GM19463 (cell line): ENCODE results near the gene SIPA1L2.
"Not testable (repeated sequence)": the region's sequence is repeated elsewhere in the genome, so short reads cannot be mapped to it uniquely, and the experiment has no call there.

Experiments
- ATAC-seq: cut with Tn5 transposase; IDR thresholded peaks from one replicate; pipeline ENCODE4 v1.9.1; 2021; ENCODE audit warnings: mild to moderate bottlenecking, moderate library complexity; ENCODE audit not compliant: unreplicated experiment

Gene SIPA1L2

DNA sequence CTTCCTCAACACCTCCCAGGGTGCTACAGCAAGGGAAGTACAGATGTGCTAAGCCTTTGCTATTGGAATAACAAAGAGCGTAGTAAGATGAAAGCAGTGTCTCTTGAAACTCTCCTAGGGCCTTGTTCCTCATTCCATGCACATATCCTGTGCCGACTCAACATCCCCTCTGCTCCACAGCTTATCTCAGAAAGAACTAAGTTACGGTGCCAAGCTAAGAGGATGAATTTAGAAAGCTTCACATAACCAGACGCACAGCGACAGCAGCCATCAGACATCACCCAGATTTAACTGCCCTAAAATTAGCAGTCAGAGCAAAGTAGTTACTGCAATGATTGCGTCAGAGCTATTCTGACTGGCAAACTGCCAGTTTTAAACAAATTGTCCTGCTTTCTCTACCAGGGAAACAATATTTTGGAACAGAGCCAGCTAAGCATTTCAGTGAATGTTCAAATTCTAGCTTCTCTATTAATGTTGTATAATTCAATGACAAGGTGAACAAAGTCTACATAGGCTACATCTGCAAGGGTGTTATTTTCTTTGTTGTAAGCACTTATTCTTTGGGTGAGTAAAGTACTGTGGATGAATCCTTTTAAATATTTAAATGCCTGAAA lies 9.5 kb downstream of the SIPA1L2 start:
- ATAC-seq: no peak

DNA sequence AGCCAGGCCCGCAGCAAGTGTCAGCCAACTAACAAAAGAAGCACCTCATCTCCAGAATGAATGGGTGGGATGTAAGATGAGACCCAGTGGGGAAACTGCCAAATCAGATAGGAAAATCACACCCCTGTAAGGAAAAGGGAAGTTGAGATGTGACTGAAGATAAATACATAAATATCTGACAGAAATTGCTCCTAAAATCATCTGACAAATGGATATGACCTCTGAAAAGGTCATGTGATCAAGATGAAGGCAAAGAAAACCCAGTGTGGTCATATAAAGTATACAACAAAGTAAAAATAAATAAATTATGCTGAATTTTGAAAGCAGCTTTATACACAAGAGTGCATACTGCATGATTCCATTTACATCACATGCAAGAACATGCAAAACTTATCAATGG lies 12.7 kb downstream of the SIPA1L2 start:
- ATAC-seq: no peak

DNA sequence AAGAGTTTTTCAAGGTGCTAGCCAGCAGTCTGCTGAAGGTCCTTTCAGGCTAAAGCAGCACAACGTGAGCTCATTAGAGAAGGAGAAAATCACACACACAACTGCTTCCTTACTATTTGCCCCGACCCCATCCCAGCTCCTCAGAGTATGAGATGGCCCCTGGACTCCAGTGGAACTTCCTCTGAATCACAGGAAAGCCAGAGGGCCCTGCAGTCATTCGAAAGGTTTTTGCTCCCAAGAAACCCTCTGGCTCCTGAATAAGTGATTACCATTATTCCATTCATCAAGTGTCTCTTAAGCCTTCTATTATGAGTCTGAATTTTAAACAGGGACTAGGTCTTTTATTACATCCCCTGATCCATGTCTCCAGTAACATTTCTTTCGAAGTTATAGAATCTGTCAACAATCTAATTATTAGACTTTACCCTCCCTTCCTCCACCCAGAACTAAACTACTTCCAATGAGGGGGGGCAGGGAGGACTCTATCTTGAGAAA lies 14.6 kb downstream of the SIPA1L2 start:
- ATAC-seq: no peak

DNA sequence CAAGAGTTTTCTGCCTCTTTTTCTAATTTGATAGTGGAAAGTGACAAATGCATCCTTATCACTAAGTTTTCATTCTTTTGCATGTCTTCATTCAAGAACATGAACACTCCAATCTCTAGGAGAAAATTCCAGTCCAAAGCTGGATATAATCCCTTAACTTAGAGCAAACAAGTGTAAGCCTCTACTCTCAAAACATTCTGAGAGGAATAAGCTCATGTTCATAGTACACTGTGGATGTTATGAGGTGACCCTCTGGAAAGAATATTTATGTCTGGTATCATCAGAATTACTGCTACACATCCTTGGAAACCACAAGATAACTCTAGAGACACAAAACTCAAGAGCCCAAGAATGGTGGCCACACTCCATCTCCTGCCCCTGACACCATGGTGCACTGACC lies 15.1 kb downstream of the SIPA1L2 start:
- ATAC-seq: no peak

DNA sequence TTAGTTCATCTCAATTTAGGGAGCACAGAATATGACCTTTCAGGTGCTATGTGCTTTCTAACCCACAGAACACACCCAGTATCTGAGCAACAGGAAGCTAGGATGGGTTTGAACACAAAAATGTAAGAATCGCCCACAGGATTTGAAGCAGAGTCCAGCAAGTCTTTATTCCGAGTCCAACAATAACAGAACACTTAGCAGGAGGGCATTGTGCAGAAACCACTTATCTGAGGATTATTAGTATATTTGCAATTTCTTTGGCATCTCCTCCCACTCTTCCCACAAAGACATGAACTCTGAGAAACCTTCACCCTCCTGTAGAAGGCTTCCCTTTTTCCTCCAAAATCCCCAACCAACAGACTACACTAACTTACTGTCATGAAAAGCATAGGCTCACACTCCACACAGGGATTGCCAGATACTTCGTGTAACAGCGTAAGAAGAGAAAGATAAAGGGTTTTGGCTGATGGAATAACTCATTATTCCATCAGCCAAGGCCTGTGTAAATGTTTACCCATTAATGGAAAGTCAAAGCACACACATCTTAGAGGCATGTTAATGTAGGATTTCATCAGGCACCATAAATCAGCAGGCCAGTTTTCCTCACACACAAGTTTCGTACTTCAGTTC lies 16.1 kb downstream of the SIPA1L2 start:
- no peak for ATAC-seq

DNA sequence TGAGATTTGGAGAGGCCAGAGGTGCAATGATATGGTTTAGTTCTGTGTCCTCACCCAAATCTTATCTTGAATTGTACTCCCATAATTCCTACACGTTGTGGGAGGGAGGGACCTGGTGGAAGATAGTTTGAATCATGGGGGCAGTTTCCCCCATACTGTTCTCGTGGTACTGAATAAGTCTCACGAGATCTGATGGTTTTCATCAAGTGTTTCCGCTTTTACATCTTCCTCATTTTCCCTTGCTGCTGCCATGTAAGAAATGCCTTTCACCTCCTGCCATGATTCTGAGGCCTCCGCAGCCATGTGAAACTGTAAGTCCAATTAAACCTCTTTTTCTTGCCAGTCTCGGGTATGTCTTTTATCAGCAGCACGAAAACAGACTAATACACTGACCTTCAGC lies 17.1 kb downstream of the SIPA1L2 start:
- not testable (repeated sequence) for ATAC-seq

DNA sequence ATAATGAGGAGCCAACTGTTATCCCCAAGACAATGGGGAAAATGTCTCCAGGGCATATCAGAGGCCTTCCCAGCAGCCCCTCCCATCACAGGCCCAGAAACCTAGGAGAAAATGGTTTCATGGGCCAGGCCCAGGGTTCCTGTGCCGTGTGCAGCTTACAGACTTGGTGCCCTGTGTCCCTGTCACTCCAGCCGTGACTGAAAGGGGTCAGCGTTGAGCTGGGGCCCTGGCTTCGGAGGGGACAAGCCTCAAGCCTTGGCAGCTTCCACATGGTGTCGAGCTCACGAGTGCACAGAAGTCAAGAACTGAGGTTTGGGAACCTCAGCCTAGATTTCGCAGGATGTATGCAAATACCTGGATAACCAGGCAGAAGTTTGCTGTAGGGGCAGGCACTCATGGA lies 18.1 kb downstream of the SIPA1L2 start:
- ATAC-seq: no peak

DNA sequence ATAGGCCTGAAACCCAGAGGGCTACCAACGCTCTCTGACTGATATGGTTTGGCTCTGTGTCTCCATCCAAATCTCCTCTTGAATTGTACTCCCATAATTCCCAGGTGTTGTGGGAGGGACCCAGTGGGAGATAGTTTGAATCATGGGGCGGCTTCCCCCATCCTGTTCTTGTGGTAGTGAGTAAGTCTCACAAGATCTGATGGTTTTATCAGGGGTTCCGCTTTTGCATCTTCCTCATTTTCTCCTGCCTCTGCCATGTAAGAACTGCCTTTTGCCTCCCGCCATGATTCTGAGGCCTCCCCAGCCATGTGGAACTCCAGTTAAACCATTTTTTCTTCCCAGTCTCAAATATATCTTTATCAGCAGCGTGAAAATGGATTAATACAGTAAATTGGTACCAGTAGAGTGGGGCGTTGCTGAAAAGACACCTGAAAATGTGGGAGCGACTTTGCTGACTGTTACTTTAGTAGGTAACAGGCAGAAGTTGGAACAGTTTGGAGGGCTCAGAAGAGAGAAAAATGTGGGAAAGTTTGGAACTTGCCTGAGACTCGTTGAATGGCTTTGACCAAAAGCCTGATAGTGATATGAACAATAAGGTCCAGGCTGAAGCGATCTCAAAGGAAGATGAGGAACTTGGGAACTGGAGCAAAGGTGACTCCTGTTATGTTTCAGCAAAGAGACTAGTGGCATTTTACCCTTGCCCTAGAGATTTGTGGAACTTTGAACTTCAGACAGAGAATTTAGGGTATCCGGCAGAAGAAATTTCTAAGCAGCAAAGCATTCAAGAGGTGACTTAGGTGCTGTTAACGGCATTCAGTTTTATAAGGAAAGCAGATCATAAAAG lies 18.8 kb downstream of the SIPA1L2 start:
- not testable (repeated sequence) for ATAC-seq

DNA sequence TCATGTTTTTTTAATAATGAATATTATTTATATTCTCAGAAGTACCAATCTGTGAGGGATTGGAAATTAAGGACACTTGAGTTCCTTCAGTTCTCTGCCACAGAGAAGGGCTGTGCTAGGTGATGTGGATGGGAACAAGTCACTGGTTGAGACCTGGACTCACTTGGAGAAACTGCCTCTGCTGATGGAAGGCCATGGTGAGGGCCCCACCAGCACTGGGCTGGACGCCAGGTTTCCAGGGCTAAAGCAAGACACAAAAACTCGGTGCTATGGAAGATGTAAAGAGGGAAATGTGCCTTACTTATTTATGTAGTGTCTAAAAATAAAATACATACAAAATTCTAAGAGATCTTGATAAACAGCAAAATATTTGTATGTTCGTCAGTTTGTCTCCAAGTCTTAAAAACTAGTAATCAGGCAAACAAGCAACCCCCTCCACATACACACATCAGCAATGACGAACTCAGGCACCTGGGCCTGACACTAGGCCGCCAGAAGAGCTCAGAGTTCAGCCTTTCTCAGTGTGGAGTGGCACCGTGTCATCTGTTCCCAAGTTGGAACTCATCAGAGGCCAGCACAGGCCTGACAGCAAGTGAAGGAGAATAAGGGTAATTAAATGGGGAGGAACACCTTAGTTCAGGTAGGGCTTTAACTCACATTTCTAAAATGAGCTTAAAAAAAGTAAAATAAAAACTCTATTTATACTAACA lies 19.6 kb downstream of the SIPA1L2 start:
- no peak for ATAC-seq

DNA sequence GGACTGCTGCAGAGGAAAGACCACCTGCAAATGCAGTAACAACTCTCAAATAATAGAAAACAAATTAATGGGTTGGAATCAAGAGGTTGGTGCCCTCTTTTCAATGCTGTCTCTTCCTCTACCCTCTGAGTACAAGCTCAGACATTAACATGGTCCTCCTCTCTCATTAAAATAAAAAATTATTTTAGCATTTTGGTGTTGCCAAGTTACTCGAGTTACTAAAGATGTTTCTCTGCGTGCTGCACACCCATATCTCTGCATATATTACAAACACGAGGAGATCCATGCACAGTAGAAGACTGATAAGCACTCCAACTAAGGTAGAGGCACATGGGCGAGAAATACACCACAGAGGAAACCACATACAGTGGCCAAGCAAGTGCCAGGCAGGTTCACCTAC lies 21.5 kb downstream of the SIPA1L2 start:
- ATAC-seq: no peak

DNA sequence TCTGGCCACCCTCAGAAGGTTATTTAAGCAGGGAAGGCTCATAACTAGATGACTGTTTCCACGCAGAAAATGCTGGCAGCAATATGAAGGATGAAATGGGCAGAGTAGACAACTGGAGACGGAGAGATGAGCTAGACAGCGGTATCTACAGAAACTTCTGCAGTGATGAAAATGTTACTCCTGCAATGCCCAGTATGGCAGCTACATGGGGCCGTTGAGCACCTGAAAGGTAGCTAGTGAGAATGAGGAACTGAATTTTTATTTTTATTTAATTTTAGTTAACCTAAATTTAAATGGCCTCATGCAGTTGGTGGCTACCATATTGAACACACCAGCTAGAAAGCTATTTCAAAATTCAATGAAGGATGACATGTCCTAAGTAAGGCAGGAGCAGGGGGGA lies 27.3 kb downstream of the SIPA1L2 start:
- ATAC-seq: no peak

DNA sequence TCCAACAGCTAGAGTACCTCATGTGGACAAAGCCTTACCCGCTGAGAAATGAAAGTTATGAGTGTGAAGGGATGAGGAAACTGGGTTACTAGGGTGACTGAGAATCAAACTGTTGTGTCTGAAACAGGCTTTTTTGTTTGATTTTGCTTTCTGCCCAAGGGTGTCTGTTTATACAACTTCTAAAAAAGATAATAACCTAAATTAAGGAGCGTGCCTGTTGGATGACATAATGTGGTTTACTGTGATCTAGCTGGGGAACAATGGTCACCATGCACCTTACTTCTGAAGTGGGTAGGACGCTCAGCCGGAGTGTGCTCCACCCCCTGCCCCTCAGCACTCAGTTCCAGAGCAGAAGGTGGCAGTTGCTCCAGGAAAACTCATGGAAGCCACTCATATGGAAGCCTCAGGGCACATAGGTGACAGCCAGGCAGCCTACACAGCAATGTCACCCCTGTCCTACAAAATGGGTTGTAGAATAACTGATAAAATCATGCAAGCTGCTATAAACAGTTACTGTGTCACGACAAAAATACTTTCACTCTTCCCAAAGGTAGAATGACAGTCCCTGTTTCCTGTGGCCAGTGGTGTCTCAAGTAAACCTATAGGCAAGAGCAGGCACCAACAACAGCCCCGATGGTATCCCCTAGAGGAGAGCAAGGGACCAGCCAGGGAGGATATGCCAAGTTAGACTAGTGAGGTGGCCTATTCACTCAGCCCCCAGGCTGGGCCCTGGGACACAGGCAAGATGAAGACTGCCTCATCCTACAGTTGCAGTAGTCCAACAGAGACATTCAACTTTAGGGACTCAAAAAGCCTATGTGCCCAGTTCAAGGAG lies 29.3 kb downstream of the SIPA1L2 start:
- no peak for ATAC-seq

DNA sequence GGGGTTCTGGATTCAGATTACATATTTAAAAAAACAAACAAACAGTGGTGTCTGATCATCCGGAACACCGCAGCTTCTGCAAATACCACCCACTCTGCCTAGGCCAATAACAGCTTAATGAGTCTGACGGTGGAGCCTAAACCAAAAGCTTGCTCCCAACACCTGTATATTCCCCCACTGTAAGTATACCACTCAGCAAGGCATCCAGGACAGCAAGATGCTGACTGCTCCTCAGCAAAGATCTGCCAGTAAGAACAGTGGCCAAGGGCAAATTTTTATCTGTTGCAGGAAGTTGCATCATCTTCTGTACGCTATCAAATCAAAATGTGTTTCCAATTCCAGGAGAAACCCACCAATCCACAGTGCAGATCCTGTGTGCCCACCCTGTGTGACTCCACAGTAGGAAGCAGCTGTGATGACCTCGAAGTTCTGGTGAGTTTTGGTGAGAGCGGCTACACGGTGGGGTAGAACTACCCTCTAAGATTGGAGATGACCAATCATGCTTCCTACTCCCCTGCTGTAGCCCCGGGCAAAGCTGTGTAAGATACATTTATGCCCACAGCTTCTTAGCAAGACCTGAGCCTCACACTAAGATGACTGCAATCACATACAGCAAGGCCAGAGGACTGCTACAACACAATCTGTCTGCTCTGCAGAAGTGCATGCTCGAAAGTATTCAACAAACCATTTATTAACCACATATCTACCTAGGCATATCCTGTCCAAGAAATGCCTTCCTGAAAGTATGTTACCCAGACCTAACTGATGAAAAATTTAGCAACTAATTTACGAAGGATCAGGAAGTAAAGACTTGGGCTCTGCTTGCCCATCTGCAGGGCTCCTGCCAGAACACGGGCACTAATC lies 30.5 kb downstream of the SIPA1L2 start:
- no peak for ATAC-seq

DNA sequence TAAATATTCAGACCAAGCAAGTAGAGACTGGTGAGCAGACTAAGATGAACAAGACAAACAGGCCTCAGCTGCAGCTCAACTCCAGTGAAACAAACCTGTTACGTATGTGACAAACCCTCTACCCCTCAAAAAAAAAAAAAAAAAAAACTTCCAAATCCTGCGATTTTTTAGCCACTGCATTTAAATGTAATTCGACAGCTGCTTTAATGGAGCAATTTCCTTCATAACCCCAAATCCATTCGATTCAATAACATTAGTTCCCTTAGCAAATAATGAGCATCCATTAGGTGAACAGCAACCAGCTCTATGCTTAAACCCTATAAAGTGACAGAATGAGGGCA lies 31.1 kb downstream of the SIPA1L2 start:
- ATAC-seq: no peak

DNA sequence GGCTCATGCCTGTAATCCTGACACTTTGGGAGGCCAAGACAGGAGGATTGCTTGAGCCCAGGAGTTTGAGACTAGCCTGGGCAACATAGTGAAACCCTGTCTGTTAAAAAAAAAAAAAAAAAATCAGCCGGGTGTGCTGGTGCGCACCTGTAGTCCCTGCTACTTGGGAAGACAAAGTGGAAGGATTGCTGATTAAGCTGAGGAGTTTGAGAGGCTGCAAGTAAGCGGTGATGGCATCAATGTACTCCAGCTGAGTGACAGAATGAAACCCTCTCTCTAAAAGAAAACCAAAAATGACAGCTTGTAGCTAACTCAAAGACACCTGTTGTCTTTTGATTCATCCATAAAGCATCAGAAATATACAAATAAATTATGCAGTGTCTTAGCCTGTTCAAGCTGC lies 31.8 kb downstream of the SIPA1L2 start:
- ATAC-seq: no peak

DNA sequence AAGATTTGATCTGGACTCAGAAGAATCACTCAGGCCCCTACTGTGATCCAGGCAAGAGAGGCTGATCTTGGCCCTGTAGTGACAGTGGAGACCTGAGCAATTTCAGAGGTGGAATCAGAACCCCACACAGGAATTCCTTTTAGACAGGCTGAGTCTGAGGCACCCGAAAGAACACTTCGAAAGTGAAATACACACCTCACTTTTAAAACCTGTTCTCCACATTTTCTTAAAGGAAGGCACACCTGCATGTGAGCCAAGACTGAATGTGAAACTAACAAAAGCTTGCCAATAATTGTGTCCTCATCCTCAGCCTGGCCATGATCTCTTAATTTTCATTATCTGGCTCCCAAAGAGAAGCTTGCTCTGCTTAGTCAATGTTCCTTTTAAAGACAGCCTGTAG lies 32.2 kb downstream of the SIPA1L2 start:
- ATAC-seq: peak; percentile 38

DNA sequence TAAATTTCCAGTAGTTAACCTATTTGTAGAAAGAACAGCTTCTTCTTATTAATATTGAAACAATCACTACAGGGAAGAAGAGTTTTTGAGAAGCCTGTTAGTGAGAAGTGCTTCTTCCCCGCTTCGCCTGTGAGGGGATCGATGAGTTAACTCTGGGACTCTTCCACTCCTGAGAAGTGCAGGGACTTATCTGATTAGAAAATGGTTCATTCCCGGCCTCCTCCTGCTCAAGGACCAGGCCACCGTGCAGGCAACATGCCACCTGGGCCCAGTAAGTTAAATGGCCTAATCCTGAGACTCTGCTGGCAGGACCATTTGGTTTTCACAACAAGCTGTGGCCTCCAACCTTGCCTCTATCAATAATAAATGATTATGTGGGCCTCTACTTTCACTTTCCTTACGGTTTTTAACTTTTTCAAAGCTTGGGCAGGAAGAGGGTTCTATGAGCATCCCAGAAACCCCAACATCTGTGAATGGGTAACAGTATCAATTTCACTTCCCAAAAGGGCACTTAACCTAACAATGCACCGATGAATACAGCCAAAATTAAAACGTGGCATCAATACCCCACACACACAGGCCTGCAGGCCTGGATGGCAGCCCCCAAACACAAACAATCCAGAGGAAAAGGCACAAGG lies 33.1 kb downstream of the SIPA1L2 start:
- peak; percentile 39 for ATAC-seq

DNA sequence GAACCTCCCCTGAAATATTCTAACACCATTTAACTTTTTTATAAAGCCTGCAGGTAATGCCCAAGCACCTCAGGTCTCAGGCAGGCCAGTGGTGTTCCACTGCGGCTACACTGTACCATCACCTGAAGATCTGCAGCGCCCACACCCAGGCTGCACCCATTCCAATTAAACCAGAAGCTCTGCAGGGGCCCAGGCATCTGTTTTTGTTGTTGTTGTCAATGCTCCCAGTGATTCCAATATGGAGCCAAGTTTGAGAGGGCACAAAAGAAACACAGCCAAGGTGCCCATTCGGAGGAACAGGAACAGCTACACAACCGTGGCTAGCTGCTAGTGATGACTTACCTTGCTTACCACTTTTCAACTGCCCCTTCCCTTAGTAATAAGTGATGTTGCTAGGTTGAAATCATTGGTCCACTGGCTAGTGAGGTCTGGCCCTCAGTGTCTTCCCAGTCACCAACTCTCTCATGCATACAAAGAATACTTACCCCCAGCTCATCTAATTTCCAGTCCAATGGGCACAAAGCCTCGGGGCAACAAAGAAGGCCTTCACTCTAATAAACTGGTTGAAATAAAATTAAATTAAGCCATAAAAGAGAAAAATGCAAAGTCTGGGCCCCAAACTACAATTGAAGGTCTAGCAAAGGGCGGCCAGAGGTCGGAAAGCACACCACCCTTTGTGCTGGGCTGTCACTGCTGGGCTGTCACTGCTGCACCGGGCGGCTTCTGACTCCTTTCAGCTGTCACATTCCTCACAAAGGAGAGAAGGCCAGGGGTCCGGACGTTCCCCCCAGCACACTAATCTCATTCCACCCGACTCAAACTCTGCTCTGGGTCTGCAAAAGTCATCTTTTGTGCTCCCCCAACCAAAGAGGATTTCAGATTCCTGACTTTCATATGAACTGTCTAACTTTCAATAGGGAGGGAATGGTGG lies 34.9 kb downstream of the SIPA1L2 start:
- ATAC-seq: no peak
